H1 (cell line): Measurements from ENCODE around the gene PCDHA12. TPM values are rescaled to one million over a fixed set of nuclear protein-coding genes. Genes with fewer than 3 reads are reported as not detected.

Experiments used
- ASH2L ChIP-seq: fragments of 200-600, 300-600 bp; sonication (generic); IDR thresholded peaks from one replicate; pipeline ENCODE4 v1.7.1; 2017; ENCODE audit warnings: low read length
- EP300 ChIP-seq, 2 experiments: IDR thresholded peaks; 1 replicate in 1 of 2; 2 replicates in 1 of 2; pipeline ENCODE4 v1.6.1; 2011 to 2012; ENCODE audit warnings: low read depth in 2 of 2, low read length in 2 of 2, mild to moderate bottlenecking in 2 of 2, borderline replicate concordance in 1 of 2, inconsistent platforms in 1 of 2, moderate library complexity in 1 of 2
- EZH2 ChIP-seq: fragments of 200-600 bp; sonication (generic); IDR thresholded peaks from 2 replicates; pipeline ENCODE4 v1.7.1; 2012; ENCODE audit warnings: low read depth, mild to moderate bottlenecking, moderate library complexity, low read length, inconsistent platforms; ENCODE audit not compliant: severe bottlenecking
- JUND ChIP-seq: IDR thresholded peaks from 2 replicates; pipeline ENCODE4 v1.6.1; 2011; ENCODE audit warnings: mild to moderate bottlenecking, improper control_type of control experiment, low read length
- KDM5A ChIP-seq: fragments of 200-600 bp; IDR thresholded peaks from 2 replicates; pipeline ENCODE4 v1.7.1; 2012; ENCODE audit warnings: mild to moderate bottlenecking, low read length, inconsistent platforms, mixed read lengths
- SIN3A ChIP-seq, 2 experiments: IDR thresholded peaks in 1 of 2; conservative IDR thresholded peaks in 1 of 2; 2 replicates each; pipeline ENCODE4 v1.6.1; 2011 to 2012; ENCODE audit warnings: low read length in 2 of 2, improper control_type of control experiment in 1 of 2, low read depth in 1 of 2, mild to moderate bottlenecking in 1 of 2
- TAF1 ChIP-seq: IDR thresholded peaks from 2 replicates; pipeline ENCODE4 v1.6.1; 2011; ENCODE audit warnings: mild to moderate bottlenecking, low read depth, low read length
- TBP ChIP-seq: IDR thresholded peaks from 2 replicates; pipeline ENCODE4 v1.6.1; 2011; ENCODE audit warnings: low read depth, low read length, improper control_type of control experiment
- ZNF274 ChIP-seq: IDR thresholded peaks from 2 replicates; pipeline ENCODE4 v1.7.0; 2012; ENCODE audit warnings: low read length, borderline replicate concordance; ENCODE audit errors: extremely low read depth
- polyA plus RNA-seq, 7 experiments: library from polyadenylated mRNA; depleted of rRNA in 3 of 7; stranded (reverse) in 5 of 7; unstranded in 2 of 7; fragments of >200 nt in 5 of 7; fragments of 200-250 nt in 2 of 7; gene quantifications; 1 replicate in 5 of 7; 2 replicates in 1 of 7; 4 replicates in 1 of 7; pipeline versions ENCODE4 v1.2.1 to v1.2.3, GENCODE V29; 2011 to 2013; ENCODE audit warnings: missing spikeins in 2 of 7, mixed read lengths in 2 of 7
- total RNA-seq: library from RNA; stranded (reverse); fragmentation: NEBNext Ultra II Directional; extraction: Animal tissue kit (Norgen Biotek cat#: 25700); gene quantifications from 2 replicates; pipeline ENCODE4 v1.2.1, GENCODE V29; 2021

The PCDHA12 gene
- total and polyA plus RNA-seq, 2 of the 8 experiments (the other 6 are each of a cell fraction or from before 2014, with no cell fraction given) = 4.2 to 9.3 TPM

DNA sequence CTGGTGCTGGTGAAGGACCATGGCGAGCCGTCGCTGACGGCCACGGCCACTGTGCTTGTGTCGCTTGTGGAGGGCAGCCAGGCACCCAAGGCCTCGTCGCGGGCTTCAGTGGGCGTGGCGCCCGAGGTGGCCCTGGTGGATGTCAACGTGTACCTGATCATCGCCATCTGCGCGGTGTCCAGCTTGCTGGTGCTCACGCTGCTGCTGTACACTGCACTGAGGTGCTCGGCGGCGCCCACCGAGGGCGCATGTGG, 17.2 kb upstream of the PCDHA12 start (continued):
- TF ChIP-seq EZH2 (no peak), JUND (no peak), ZNF274 (no peak), KDM5A (no peak), TAF1 (no peak), ASH2L (no peak), SIN3A (conservative IDR thresholded peaks at IDR 0.05 in 1 of 2, IDR thresholded peaks at IDR 0.05 in 1 of 2; ENCODE audit: low read depth in 1 of 2, low read length in 2 of 2) (no peak), TBP (no peak), EP300 (IDR thresholded peaks at IDR 0.05; ENCODE audit: borderline replicate concordance in 1 of 2, low read depth in 2 of 2, low read length in 2 of 2) (no peak)
